ENCODE data around the gene FMNL2. TPM values are rescaled to one million over a fixed set of nuclear protein-coding genes. Genes with fewer than 3 reads are reported as not detected.

FMNL2 gene
- total RNA-seq, 1 experiment from 2014 or later = 33.6 TPM

- H4K5ac ChIP-seq (ENCODE audit: insufficient read length, low read depth, low read length) = no peak overlapping the region
- peaks cover 4 to 6% of the 10 kb centered on the region in 2 experiments; a peak in 2 of 4 replicates for H3K4me1 Mint-ChIP-seq
- H3K79me2 ChIP-seq (ENCODE audit: insufficient read depth, low read length) = no peaks in the 10 kb centered on the region
- H3T11ph ChIP-seq (ENCODE audit: low read length) = no peak overlapping the region
- H3K27me3 Mint-ChIP-seq (ENCODE audit: low read depth) = no peaks in the 10 kb centered on the region
- H3K4me3 Mint-ChIP-seq = no peak overlapping the region
- no peak overlapping the region for H3K4ac ChIP-seq (ENCODE audit: low read depth, low read length)
- H2BK5ac ChIP-seq (ENCODE audit: insufficient read length, low read length) = no peak overlapping the region
- H3K23ac ChIP-seq (ENCODE audit: insufficient read length, low read depth, low read length) = no peak overlapping the region
- H3K56ac ChIP-seq (ENCODE audit: insufficient read length, low read depth, low read length) = no peak overlapping the region
- no peak overlapping the region for H3K4me2 ChIP-seq (ENCODE audit: insufficient read depth, insufficient read length, low read length)
- H3K4me1 ChIP-seq (ENCODE audit: insufficient read depth, low read length) = no peaks in the 10 kb centered on the region
- H4K20me1 ChIP-seq (ENCODE audit: control insufficient read depth, insufficient read depth, insufficient read length) = no peaks in the 10 kb centered on the region
- no peak overlapping the region for H3K27ac Mint-ChIP-seq
- no peaks in the 10 kb centered on the region for H3K9me3 Mint-ChIP-seq
- H2AK5ac ChIP-seq (ENCODE audit: insufficient read length, low read length) = no peak overlapping the region
- no peak overlapping the region for H3K18ac ChIP-seq (ENCODE audit: insufficient read length, low read depth, low read length)
- TF ChIP-seq CTCF (conservative IDR thresholded peaks at IDR 0.05) = no peak
- H3K36me3 Mint-ChIP-seq (ENCODE audit: insufficient read depth in 1 of 3, low read depth in 3 of 3) = no peaks in the 10 kb centered on the region; a peak in 1 of 7 replicates
- no peaks in the 10 kb centered on the region for H3K79me1 ChIP-seq (ENCODE audit: insufficient read depth, low read depth, low read length, poor library complexity, severe bottlenecking)
- H2BK120ac ChIP-seq (ENCODE audit: low read depth, low read length, poor library complexity, severe bottlenecking) = no peak overlapping the region
- no peak for DNase-seq
- no peak overlapping the region for H4K8ac ChIP-seq (replicated peaks; ENCODE audit: insufficient read length, low read depth, low read length)
- no CpG with 5 or more reads among the region's 1 CpG for WGBS (ENCODE audit: extremely low coverage, insufficient read length, low lambda C conversion rate)
- H2BK12ac ChIP-seq (ENCODE audit: insufficient read length, low read depth, low read length) = no peak overlapping the region
- no peaks in the 10 kb centered on the region for H3K23me2 ChIP-seq (ENCODE audit: insufficient read length, low read depth, low read length, poor library complexity, severe bottlenecking)
- H4K91ac ChIP-seq (ENCODE audit: insufficient read length, low read depth, low read length) = no peak overlapping the region
- no peak overlapping the region for H3K14ac ChIP-seq (ENCODE audit: insufficient read depth, low read length)
- H3K27me3 ChIP-seq (ENCODE audit: insufficient read depth, low read length) = no peaks in the 10 kb centered on the region
- H3K9ac ChIP-seq (ENCODE audit: extremely low read depth, insufficient read length, low read length) = no peak overlapping the region
- no peak overlapping the region for H2BK15ac ChIP-seq (ENCODE audit: low read depth, low read length)
- H3K9me3 ChIP-seq (ENCODE audit: control insufficient read depth, low read depth, low read length) = no peaks in the 10 kb centered on the region
- H2BK20ac ChIP-seq (ENCODE audit: low read depth, low read length, poor library complexity, severe bottlenecking) = no peak overlapping the region
- H2AFZ ChIP-seq (ENCODE audit: low read length) = no peak overlapping the region
- H3K27ac ChIP-seq (ENCODE audit: insufficient read length, low read depth, low read length) = no peak overlapping the region
These were observed 27.1 kb upstream of the FMNL2 start for GRCh38 chr2:152307863-152308262.

All from H9 (cell line).